ENCODE measurements around the gene POLR2M. TPM values are rescaled to one million over a fixed set of nuclear protein-coding genes. Genes with fewer than 3 reads are reported as not detected.

The POLR2M gene
- total and polyA plus RNA-seq, 2 donors (not counting 3 experiments of a cell fraction or from before 2014, with no cell fraction given), result 38.4 to 42.5 TPM

- intact Hi-C loops (cut with micrococcal nuclease) (no loop called here), dilution Hi-C loops (cut with MboI; ENCODE audit: extremely low pct_ligation_motif_present, low sequenced_read_pairs) (no loop called here)
- H2AFZ ChIP-seq (ENCODE audit: low read depth, low read length), result no peak overlapping the region
- no peak overlapping the region for H3K4me3 ChIP-seq (replicated peaks in 1 of 3; ENCODE audit: insufficient read depth in 1 of 3, low read depth in 1 of 3, low read length in 3 of 3)
- no peak overlapping the region for H3K9ac ChIP-seq (replicated peaks; ENCODE audit: extremely low read depth, insufficient read depth, low read length)
- CTCF ChIA-PET, result interaction anchor here (1.3 to 6.1 kb wide), 4 partner anchors 13 to 332 kb away, joined by 3 to 44 read pairs (median 16); partner anchors contain the start of gene ALDH1A2
- no peaks in the 10 kb centered on the region for H3K4me1 ChIP-seq (ENCODE audit: control insufficient read depth, extremely low read depth, insufficient read depth, low read length)
- H3K27ac ChIP-seq (ENCODE audit: insufficient read depth, low read depth, low read length), result no peak overlapping the region
- DNase-seq (ENCODE audit: low read depth, low spot score) (no peak), FAIRE-seq (no peak)
- POLR2A ChIA-PET, result interaction anchor here (0.6 kb wide), 1 partner anchor 809 kb away, joined by 3 read pairs; no protein-coding TSS in a partner anchor
- H3K4me2 ChIP-seq (ENCODE audit: insufficient read depth, low read length), result no peak overlapping the region
- no peaks in the 10 kb centered on the region for H3K9me3 ChIP-seq (replicated peaks; ENCODE audit: control insufficient read depth, insufficient read depth, low read length)
- H3K79me2 ChIP-seq (ENCODE audit: control insufficient read depth, insufficient read depth, low read length), result no peaks in the 10 kb centered on the region
- no peaks in the 10 kb centered on the region for H3K36me3 ChIP-seq (ENCODE audit: control insufficient read depth in 2 of 2, extremely low read depth in 1 of 2, insufficient read depth in 2 of 2, low read length in 2 of 2)
- no TSS peak for BruUV-seq (replicated peaks)
- H3K9me1 ChIP-seq (replicated peaks; ENCODE audit: control insufficient read depth, extremely low read depth, insufficient read depth, low read length), result no peaks in the 10 kb centered on the region
- no peaks in the 10 kb centered on the region for H3K27me3 ChIP-seq (ENCODE audit: control insufficient read depth in 2 of 2, insufficient read depth in 2 of 2, low read length in 2 of 2)
- H4K20me1 ChIP-seq (replicated peaks; ENCODE audit: control insufficient read depth, extremely low read depth, insufficient read depth, low read length), result no peaks in the 10 kb centered on the region
- no peak for TF ChIP-seq CTCF (IDR thresholded peaks at IDR 0.05; ENCODE audit: extremely low read depth in 1 of 2, insufficient read depth in 1 of 2, low read depth in 1 of 2, low read length in 2 of 2)
- no peak for TF ChIP-seq POLR2A (IDR thresholded peaks at IDR 0.05; ENCODE audit: low read depth, low read length)
- no peak for TF ChIP-seq JUN (IDR thresholded peaks at IDR 0.05; ENCODE audit: borderline replicate concordance, insufficient read depth, insufficient read length, low read depth)
- no peak for TF ChIP-seq GATA2 (IDR thresholded peaks at IDR 0.05; ENCODE audit: insufficient read depth, insufficient read length, low read depth, low read length)
- TF ChIP-seq EZH2 (IDR thresholded peaks at IDR 0.05; ENCODE audit: borderline replicate concordance, low read depth, low read length, severe bottlenecking), result no peak
- no peak for TF ChIP-seq FOS (IDR thresholded peaks at IDR 0.05; ENCODE audit: borderline replicate concordance, insufficient read depth, low read length)
- no peak for TF ChIP-seq POLR2AphosphoS5 (IDR thresholded peaks at IDR 0.05; ENCODE audit: insufficient read depth, low read depth, low read length)
- no peak for TF ChIP-seq MAX (IDR thresholded peaks at IDR 0.05; ENCODE audit: insufficient read depth, insufficient read length)
- no peak for TF ChIP-seq MYC (IDR thresholded peaks at IDR 0.05; ENCODE audit: low read depth, low read length)
Observed at GRCh38 chr15:57738734-57739237, 32.3 kb downstream of the POLR2M start.
